NT2/D1 (cell line): ENCODE measurements around the gene ORM1.

ENCODE experiments used
- SUZ12 ChIP-seq: IDR thresholded peaks from 2 replicates; pipeline ENCODE4 v1.6.1; 2011; ENCODE audit not compliant: insufficient read length, insufficient read depth; ENCODE audit errors: extremely low read depth
- ZNF274 ChIP-seq: IDR thresholded peaks from 2 replicates; pipeline ENCODE4 v1.6.1; 2011; ENCODE audit warnings: mild to moderate bottlenecking, low read depth, low read length

DNA sequence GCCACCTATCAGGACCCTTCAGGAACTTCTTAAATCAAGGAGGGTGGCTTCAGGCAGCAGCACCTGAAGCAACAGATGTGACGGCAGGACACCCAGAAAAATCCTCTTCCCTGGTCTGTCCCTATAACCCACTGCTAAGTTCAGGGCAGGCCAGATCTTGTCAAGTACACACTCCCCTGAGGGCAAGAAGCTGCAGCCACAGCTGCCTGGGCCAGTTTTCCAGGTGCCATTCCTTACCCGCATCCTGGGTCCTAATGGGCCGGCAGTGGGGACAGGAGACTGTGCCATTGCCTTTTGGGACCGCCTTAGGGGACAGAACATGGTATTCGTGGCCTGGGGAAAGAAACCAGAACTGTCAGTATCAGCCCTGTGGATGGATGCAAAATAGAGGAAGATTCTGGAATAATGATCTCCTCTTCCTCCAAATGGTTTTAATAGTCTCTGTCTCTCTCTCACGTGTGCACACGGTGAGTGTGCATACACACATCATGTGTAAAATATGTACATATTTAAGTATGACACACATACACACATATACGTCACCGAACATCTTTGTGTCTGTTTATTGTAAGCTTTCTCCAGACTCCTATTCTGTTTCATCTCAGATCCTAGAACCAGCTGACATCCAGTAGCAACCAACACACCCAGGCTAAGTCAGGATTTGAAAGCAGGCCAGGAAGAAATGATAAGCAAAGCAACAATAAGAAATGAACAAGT lies 20.7 kb downstream of the ORM1 start:
- TF ChIP-seq ZNF274 = no peak
- no peak for TF ChIP-seq SUZ12
